Omental fat pad (tissue), 4 donors: ENCODE measurements around the gene EXOC6B. TPM values are rescaled to one million over a fixed set of nuclear protein-coding genes. Genes with fewer than 3 reads are reported as not detected.

Experiments
- ATAC-seq: fragments of 150-250 bp; one replicate; pipeline ENCODE4 v1.9.1; 2016; ENCODE audit warnings: mild to moderate bottlenecking, moderate library complexity; ENCODE audit not compliant: low FRiP score
- DNase-seq: peaks from one replicate; pipeline ENCODE4 v3.0.0-alpha.2; 2019; ENCODE audit warnings: low spot score
- CTCF ChIP-seq, 3 donors: fragments of 450-650 bp; IDR thresholded peaks; one replicate each; pipeline ENCODE4 v1.5.1; 2016 to 2017; ENCODE audit warnings: antibody characterized with exemption in 3 of 3, mild to moderate bottlenecking in 3 of 3, moderate library complexity in 2 of 3
- total RNA-seq, 4 donors: library from RNA; depleted of rRNA; stranded (reverse); fragments of >200 nt; gene quantifications; one replicate each; pipeline ENCODE4 v1.1.0, GENCODE V29; 2016

The EXOC6B gene
- total RNA-seq, 4 donors from 2014 or later = 25.6 to 38.3 (median 30.1) TPM

- ATAC-seq (no peak), DNase-seq (no peak)
- no peak for TF ChIP-seq CTCF (IDR thresholded peaks at IDR 0.05)
Observed at GRCh38 chr2:72780477-72780876, 45.4 kb downstream of the EXOC6B start.

- DNase-seq = no peak
- no peak for TF ChIP-seq CTCF (IDR thresholded peaks at IDR 0.05)
- ATAC-seq = no peak
Observed at GRCh38 chr2:72779495-72779894, 46.3 kb downstream of the EXOC6B start.

GRCh38 chr2:72778410-72778809, 47.4 kb downstream of the EXOC6B start:
- DNase-seq (no peak), ATAC-seq (no peak)
- TF ChIP-seq CTCF (IDR thresholded peaks at IDR 0.05) = no peak

- DNase-seq = peak; percentile 36
Observed at GRCh38 chr2:72770879-72771461, 54.9 kb downstream of the EXOC6B start.

GRCh38 chr2:72765997-72766609, 59.7 kb downstream of the EXOC6B start:
- no peak for DNase-seq
- no peak for TF ChIP-seq CTCF (IDR thresholded peaks at IDR 0.05)
- ATAC-seq = no peak

More at GRCh38 chr2:72770879-72771461, 54.9 kb downstream of the EXOC6B start:
- no peak for ATAC-seq
- peak in 1 of 3 donors; percentile 34 for TF ChIP-seq CTCF (IDR thresholded peaks at IDR 0.05)

GRCh38 chr2:72762276-72762675, 63.6 kb downstream of the EXOC6B start:
- no peak for TF ChIP-seq CTCF (IDR thresholded peaks at IDR 0.05)
- ATAC-seq (no peak), DNase-seq (no peak)

GRCh38 chr2:72759755-72760154, 66.1 kb downstream of the EXOC6B start:
- no peak for TF ChIP-seq CTCF (IDR thresholded peaks at IDR 0.05)
- ATAC-seq (no peak), DNase-seq (no peak)
